HG03135 (cell line): Measurements from ENCODE around the gene CPNE6.

Experiments used
- ATAC-seq: cut with Tn5 transposase; IDR thresholded peaks from one replicate; pipeline ENCODE4 v1.9.1; 2021; ENCODE audit warnings: mild to moderate bottlenecking, moderate library complexity; ENCODE audit not compliant: unreplicated experiment

CPNE6 gene

GRCh38 chr14:24084440-24084839 lies 13.1 kb downstream of the CPNE6 start:
- ATAC-seq, result no peak

- ATAC-seq, result no peak
Measured at GRCh38 chr14:24085215-24085614, 13.9 kb downstream of the CPNE6 start.

- no peak for ATAC-seq
Measured at GRCh38 chr14:24086193-24086955, 15.0 kb downstream of the CPNE6 start.

- ATAC-seq, result no peak
Measured at GRCh38 chr14:24087004-24087403, 15.6 kb downstream of the CPNE6 start.

GRCh38 chr14:24088095-24088494 lies 16.7 kb downstream of the CPNE6 start:
- ATAC-seq, result no peak

GRCh38 chr14:24089890-24090289 lies 18.5 kb downstream of the CPNE6 start:
- ATAC-seq, result no peak

- ATAC-seq, result no peak
Measured at GRCh38 chr14:24092110-24092504, 20.7 kb downstream of the CPNE6 start.

- no peak for ATAC-seq
Measured at GRCh38 chr14:24092505-24093206, 21.3 kb downstream of the CPNE6 start.

- no peak for ATAC-seq
Measured at GRCh38 chr14:24093207-24093900, 22.0 kb downstream of the CPNE6 start.

- peak; percentile 45 for ATAC-seq
Measured at GRCh38 chr14:24093901-24094840, 22.8 kb downstream of the CPNE6 start, which contains the start of gene PCK2. Gene PCK2, plus strand, starts transcription at chr14:24094311. Its CDS starts 95 bp downstream, at chr14:24094406.

- ATAC-seq, result no peak
Measured at GRCh38 chr14:24094841-24095270, 23.5 kb downstream of the CPNE6 start.

GRCh38 chr14:24095271-24096068 lies 24.1 kb downstream of the CPNE6 start:
- ATAC-seq, result peak; percentile 68

GRCh38 chr14:24096545-24097181 lies 25.3 kb downstream of the CPNE6 start:
- no peak for ATAC-seq

GRCh38 chr14:24098229-24098926 lies 27.0 kb downstream of the CPNE6 start:
- ATAC-seq, result no peak

- no peak for ATAC-seq
Measured at GRCh38 chr14:24098927-24099813, 27.8 kb downstream of the CPNE6 start.

GRCh38 chr14:24100197-24100981 lies 29.0 kb downstream of the CPNE6 start:
- ATAC-seq, result no peak

GRCh38 chr14:24100982-24101494 lies 29.7 kb downstream of the CPNE6 start:
- ATAC-seq, result no peak
